GM18511 (cell line): ENCODE results near the gene PKD2.

Experiments used
- ATAC-seq: cut with Tn5 transposase; IDR thresholded peaks from one replicate; pipeline ENCODE4 v1.9.1; 2021; ENCODE audit warnings: mild to moderate bottlenecking, moderate library complexity; ENCODE audit not compliant: unreplicated experiment

PKD2 gene

GRCh38 chr4:88007304-88008121 is at the start of gene PKD2:
TSS of gene PKD2 (plus strand) at chr4:88007635. CDS start at chr4:88007734, 99 bp downstream.
- peak; percentile 89 for ATAC-seq

GRCh38 chr4:87961993-87962392 is 45.4 kb upstream of the PKD2 start:
- no peak for ATAC-seq

GRCh38 chr4:87962398-87963146 is 44.9 kb upstream of the PKD2 start:
- ATAC-seq: no peak

GRCh38 chr4:87965501-87965975 is 41.9 kb upstream of the PKD2 start:
- no peak for ATAC-seq

GRCh38 chr4:87966095-87966496 is 41.3 kb upstream of the PKD2 start:
- ATAC-seq: no peak

GRCh38 chr4:87967193-87967592 is 40.2 kb upstream of the PKD2 start:
- ATAC-seq: no peak

- no peak for ATAC-seq
These were observed 37.3 kb upstream of the PKD2 start for GRCh38 chr4:87970121-87970520.

- no peak for ATAC-seq
These were observed 35.6 kb upstream of the PKD2 start for GRCh38 chr4:87971866-87972265.

GRCh38 chr4:87973283-87974169 is 33.9 kb upstream of the PKD2 start:
- peak; percentile 74 for ATAC-seq

GRCh38 chr4:87974856-87975462 is 32.5 kb upstream of the PKD2 start:
- ATAC-seq: peak; percentile 42

GRCh38 chr4:87975466-87975865 is 32.0 kb upstream of the PKD2 start, which contains the start of gene SPP1:
TSS of gene SPP1 (plus strand) at chr4:87975714. CDS start at chr4:87976896, 1,182 bp downstream.
- peak; percentile 82 for ATAC-seq

- no peak for ATAC-seq
These were observed 29.7 kb upstream of the PKD2 start for GRCh38 chr4:87977521-87978278.

- no peak for ATAC-seq
These were observed 28.8 kb upstream of the PKD2 start for GRCh38 chr4:87978681-87979080.

GRCh38 chr4:87979810-87980209 is 27.6 kb upstream of the PKD2 start:
- no peak for ATAC-seq

- no peak for ATAC-seq
These were observed 25.9 kb upstream of the PKD2 start for GRCh38 chr4:87981486-87981885.

GRCh38 chr4:87982036-87982435 is 25.4 kb upstream of the PKD2 start:
- no peak for ATAC-seq

- no peak for ATAC-seq
These were observed 24.9 kb upstream of the PKD2 start for GRCh38 chr4:87982446-87983010.

GRCh38 chr4:87983996-87984395 is 23.4 kb upstream of the PKD2 start:
- ATAC-seq: no peak

GRCh38 chr4:87985097-87985886 is 22.1 kb upstream of the PKD2 start:
- peak; percentile 90 for ATAC-seq
